A549 (cell line): ENCODE measurements around the gene BCKDHA. TPM values are rescaled to one million over a fixed set of nuclear protein-coding genes. Genes with fewer than 3 reads are reported as not detected.

Experiments used
- ATAC-seq, 2 experiments: fragments of 200-7000 bp in 1 of 2; fragments of >200 bp in 1 of 2; cut with Nextera tagmentation in 1 of 2; cut with Tn5 transposase in 1 of 2; 3 replicates each; pipeline versions ENCODE4 v1.8.0 to v1.9.1; 2018 to 2020; ENCODE audit warnings: mild to moderate bottlenecking in 1 of 2, moderate library complexity in 1 of 2
- CTCF ChIA-PET: fragments of 300-600 bp; sonication (Branson Sonifier 250); formaldehyde crosslinking; extraction: SDS; loops from one replicate; lab custom pipeline; 2021; ENCODE audit warnings: antibody characterized with exemption, inconsistent platforms; lab: Yijun Ruan, JAX
- POLR2A ChIA-PET: fragments of 350-600 bp; formaldehyde crosslinking; extraction: SDS; loops from one replicate; lab custom pipeline; 2021; ENCODE audit warnings: antibody characterized with exemption, inconsistent platforms; lab: Yijun Ruan, JAX
- DNase-seq, 2 experiments: peaks; one replicate each; pipeline versions ENCODE4 v3.0.0 to v3.0.0-alpha.2; 2011 to 2016; ENCODE audit warnings: low read depth in 1 of 2, low spot score in 1 of 2
- FAIRE-seq: peaks from 2 replicates; lab custom pipeline; 2011; peaks lifted over from hg19 to GRCh38; lab: Jason Lieb, UNC
- H3K27ac ChIP-seq, 2 experiments: fragments of >200 bp; sonication (Bioruptor Twin); formaldehyde crosslinking; 3 replicates each; pipeline ENCODE4 v1.5.1; 2016 to 2017
- H3K4me1 ChIP-seq: fragments of >200 bp; sonication (Bioruptor Twin); formaldehyde crosslinking; 3 replicates; pipeline ENCODE4 v1.6.1; 2016
- H3K4me2 ChIP-seq: fragments of >200 bp; sonication (Bioruptor Twin); formaldehyde crosslinking; 3 replicates; pipeline ENCODE4 v1.6.1; 2016
- H3K4me3 ChIP-seq: fragments of >200 bp; sonication (Bioruptor Twin); formaldehyde crosslinking; 3 replicates; pipeline ENCODE4 v1.5.1; 2016
- H3K9me3 ChIP-seq: fragments of >200 bp; sonication (Bioruptor Twin); formaldehyde crosslinking; 3 replicates; pipeline ENCODE4 v1.6.1; 2016
- BCL3 ChIP-seq: fragments of >200 bp; sonication (Bioruptor Twin); formaldehyde crosslinking; IDR thresholded peaks from 3 replicates; pipeline ENCODE4 v1.6.1; 2016
- CBX2 ChIP-seq: fragments of 200-600 bp; sonication (generic); IDR thresholded peaks from 2 replicates; pipeline ENCODE4 v1.6.1; 2016; ENCODE audit warnings: low read depth, mild to moderate bottlenecking, borderline replicate concordance
- CBX8 ChIP-seq: fragments of 200-600 bp; sonication (generic); IDR thresholded peaks from 2 replicates; pipeline ENCODE4 v1.6.1; 2016
- CEBPB ChIP-seq, 2 experiments: fragments of >200 bp in 1 of 2; sonication (Bioruptor Twin) in 1 of 2; formaldehyde crosslinking in 1 of 2; IDR thresholded peaks; 2 replicates each; pipeline ENCODE4 v1.6.1; 2012 to 2016
- CHD2 ChIP-seq: fragments of 150-350 bp; IDR thresholded peaks from 2 replicates; pipeline ENCODE4 v1.6.1; 2014; ENCODE audit warnings: low read length; ENCODE audit not compliant: partially characterized antibody
- CTCF ChIP-seq: fragments of >200 bp; sonication (Bioruptor Twin); formaldehyde crosslinking; IDR thresholded peaks from 3 replicates; pipeline ENCODE4 v1.5.1; 2016
- E2F6 ChIP-seq: IDR thresholded peaks from 2 replicates; pipeline ENCODE4 v1.6.1; 2012; ENCODE audit warnings: low read depth, borderline replicate concordance
- HOXA7 ChIP-seq: fragments of 250-450 bp; sonication (Bioruptor Pico); IDR thresholded peaks from 2 replicates; pipeline ENCODE4 v1.5.0; 2020; ENCODE audit warnings: mild to moderate bottlenecking, moderate library complexity
- JUN ChIP-seq, 2 experiments: fragments of >200 bp; sonication (Bioruptor Twin); formaldehyde crosslinking; IDR thresholded peaks; 2 replicates in 1 of 2; 3 replicates in 1 of 2; pipeline ENCODE4 v1.6.1; 2016 to 2017
- JUNB ChIP-seq: fragments of >200 bp; sonication (Bioruptor Twin); formaldehyde crosslinking; IDR thresholded peaks from 2 replicates; pipeline ENCODE4 v1.6.1; 2016
- MAX ChIP-seq: IDR thresholded peaks from 2 replicates; pipeline ENCODE4 v1.6.1; 2012
- PHF8 ChIP-seq: fragments of 200-600 bp; sonication (generic); IDR thresholded peaks from 2 replicates; pipeline ENCODE4 v1.6.1; 2016; ENCODE audit warnings: low read depth, mild to moderate bottlenecking, antibody characterized with exemption, moderate library complexity, borderline replicate concordance
- POLR2A ChIP-seq: IDR thresholded peaks from 2 replicates; pipeline ENCODE4 v1.6.1; 2012; ENCODE audit warnings: mild to moderate bottlenecking, low read length
- RAD21 ChIP-seq, 2 experiments: fragments of >200 bp in 1 of 2; sonication (Bioruptor Twin) in 1 of 2; formaldehyde crosslinking in 1 of 2; IDR thresholded peaks in 1 of 2; conservative IDR thresholded peaks in 1 of 2; 2 replicates in 1 of 2; 3 replicates in 1 of 2; pipeline ENCODE4 v1.6.1; 2012 to 2018; ENCODE audit warnings: inconsistent platforms in 1 of 2
- SREBF2 ChIP-seq: fragments of 450-650 bp; IDR thresholded peaks from 2 replicates; pipeline ENCODE4 v1.6.1; 2014; ENCODE audit warnings: mild to moderate bottlenecking, moderate library complexity
- TP53 ChIP-seq: fragments of 250-450 bp; sonication (Bioruptor Pico); IDR thresholded peaks from 2 replicates; pipeline ENCODE4 v1.5.0; 2021; ENCODE audit warnings: mild to moderate bottlenecking, moderate library complexity
- ZNF302 ChIP-seq: fragments of 250-450 bp; sonication (Bioruptor Pico); IDR thresholded peaks from 2 replicates; pipeline ENCODE4 v1.9.0; 2021; ENCODE audit warnings: inconsistent platforms, mild to moderate bottlenecking, moderate library complexity
- WGBS: methylation state at CpG from one replicate; pipeline ENCODE4 v1.1.6; 2017; ENCODE audit errors: missing lambda C conversion rate; 5-methylcytosine and 5-hydroxymethylcytosine counted together
- polyA plus RNA-seq, 4 experiments: library from polyadenylated mRNA; depleted of rRNA in 3 of 4; stranded (reverse); fragments of >200 nt; fragmentation: RNase III in 1 of 4; extraction: RNeasy Plus Mini Kit Qiagen cat#74134 plus additional on column Dnase treatment in 1 of 4; gene quantifications; 2 replicates in 3 of 4; 3 replicates in 1 of 4; pipeline ENCODE4 v1.2.3, GENCODE V29; 2011 to 2017

BCKDHA gene
- polyA plus RNA-seq, 2 of the 4 experiments (the other 2 are of a cell fraction): 42.9 to 44.4 TPM

GRCh38 chr19:41442473-41443355 is 45.1 kb downstream of the BCKDHA start, which contains the start of gene ERICH4:
Gene ERICH4 (plus strand): TSS chr19:41443156. CDS start chr19:41443170, 14 bp downstream.
- TF ChIP-seq TP53 (CRISPR knock-in tag) (no peak), ZNF302 (CRISPR knock-in tag) (no peak), JUN (IDR thresholded peaks at IDR 0.05) (no peak), HOXA7 (CRISPR knock-in tag) (no peak), CTCF (no peak), CBX8 (no peak), CHD2 (no peak), RAD21 (conservative IDR thresholded peaks at IDR 0.05 in 1 of 2, IDR thresholded peaks at IDR 0.05 in 1 of 2) (no peak), BCL3 (no peak), JUNB (no peak), PHF8 (no peak), CBX2 (no peak)
- ChIA-PET CTCF (interaction anchor here (0.6 to 2.8 kb wide), 19 partner anchors 9 to 416 kb away, joined by 3 to 23 read pairs (median 3); no protein-coding TSS in a partner anchor), POLR2A (interaction anchor here (1.1 kb wide), 1 partner anchor 79 kb away, joined by 3 read pairs; the partner anchor contains the start of gene B9D2)
- FAIRE-seq (no peak), ATAC-seq (no peak), DNase-seq (no peak)
- Histone ChIP-seq H3K4me3 (no peak within 1 kb of the TSS), H3K4me2 (no peak within 1 kb of the TSS), H3K4me1 (peaks cover 13% of the 10 kb centered on the region; the same call in 2 of the 3 replicates), H3K9me3 (0 out of 3 replicates have a peak, but pooled peaks cover 4% of the 10 kb centered on the region), H3K27ac (0 out of 6 replicates have a peak within 1 kb of the TSS, but pooled peaks of 1 of the 2 experiments have one; percentile 4)
- WGBS: 46% methylated on average over 7 of the region's 7 CpGs

- peaks cover 9% of the 10 kb centered on the region; the same call in 2 of the 3 replicates for H3K4me1 ChIP-seq
- FAIRE-seq (peak; percentile 18), ATAC-seq (no peak), DNase-seq (no peak)
- 0 out of 3 replicates have a peak, but pooled peaks cover 4% of the 10 kb centered on the region for H3K9me3 ChIP-seq
- POLR2A ChIA-PET: no interaction called here
- CTCF ChIA-PET: interaction anchor here (0.6 to 15.6 kb wide), 11 partner anchors 12 to 415 kb away, joined by 3 to 1358 read pairs (median 3); partner anchors contain the start of gene CEACAM21
- H3K4me3 ChIP-seq: no peak overlapping the region
- H3K27ac ChIP-seq: no peak overlapping the region
- H3K4me2 ChIP-seq: no peak overlapping the region
- TF ChIP-seq E2F6: no peak
- no peak for TF ChIP-seq MAX
- no peak for TF ChIP-seq RAD21 (conservative IDR thresholded peaks at IDR 0.05 in 1 of 2, IDR thresholded peaks at IDR 0.05 in 1 of 2)
- TF ChIP-seq POLR2A: no peak
- no peak for TF ChIP-seq SREBF2
- 68% methylated on average over 6 of the region's 6 CpGs for WGBS
These were observed 46.3 kb downstream of the BCKDHA start for GRCh38 chr19:41443813-41444455.

- Histone ChIP-seq H3K4me2 (no peak overlapping the region), H3K27ac (no peak overlapping the region), H3K4me3 (no peak overlapping the region), H3K9me3 (0 out of 3 replicates have a peak, but pooled peaks cover 4% of the 10 kb centered on the region), H3K4me1 (0 out of 3 replicates have a peak, but pooled peaks cover 3% of the 10 kb centered on the region)
- CTCF ChIA-PET: interaction anchor here (0.7 to 15.6 kb wide), 8 partner anchors 11 to 261 kb away, joined by 3 to 1358 read pairs (median 52); partner anchors contain the start of gene CEACAM21
- FAIRE-seq (no peak), ATAC-seq (no peak), DNase-seq (no peak)
- 29% methylated on average over 5 of the region's 5 CpGs for WGBS
- TF ChIP-seq HOXA7 (CRISPR knock-in tag) (no peak), CEBPB (IDR thresholded peaks at IDR 0.05) (no peak)
- POLR2A ChIA-PET: no interaction called here
These were observed 48.0 kb downstream of the BCKDHA start for GRCh38 chr19:41445575-41445974.
